Femur (tissue), 1 donor: ENCODE measurements around the gene SPDYC.
"Not testable (repeated sequence)": the region's sequence is repeated elsewhere in the genome, so short reads cannot be mapped to it uniquely, and the experiment has no call there.

Source experiments
- DNase-seq: peaks from one replicate; pipeline ENCODE4 v3.0.0-alpha.2; 2017

Gene SPDYC

GRCh38 chr11:65134240-65134951, 35.6 kb upstream of the SPDYC start, which contains the start of gene SYVN1:
Gene SYVN1, minus strand, starts transcription at chr11:65134519. Its CDS starts 918 bp downstream, at chr11:65133601.
- peak; percentile 95 for DNase-seq

DNA sequence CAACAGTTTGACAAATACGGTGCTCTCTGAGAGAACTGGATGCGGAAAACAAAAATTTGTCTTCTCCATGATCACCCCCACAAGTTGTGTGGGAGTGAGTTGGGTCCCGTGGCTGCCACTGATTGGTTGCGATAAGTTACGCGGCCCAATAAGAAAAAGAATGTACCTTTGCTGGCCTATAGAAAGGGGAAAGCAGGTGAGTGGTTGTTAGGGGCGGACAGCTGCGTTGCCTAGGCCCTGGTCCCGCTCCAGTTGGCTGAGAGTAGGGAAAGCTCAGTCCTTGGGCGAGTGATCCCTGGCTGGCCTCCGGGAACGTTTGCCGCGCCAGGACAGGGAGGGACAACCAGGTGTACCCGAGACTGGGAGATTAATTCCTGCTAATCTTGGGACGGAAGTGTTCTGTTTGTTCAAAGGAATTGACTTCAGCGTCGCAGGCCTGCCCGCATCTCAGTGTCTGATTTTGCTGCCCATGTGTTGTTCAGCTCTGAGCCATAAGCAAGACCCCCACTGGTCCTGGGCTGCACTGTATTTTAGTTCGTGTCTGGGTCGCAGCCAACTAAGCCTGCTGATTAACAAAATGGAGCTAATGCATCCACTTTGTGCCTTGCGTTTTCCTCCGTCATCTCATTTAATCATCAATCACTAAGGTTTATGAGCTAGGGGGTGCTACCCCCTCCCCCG, 34.9 kb upstream of the SPDYC start:
- DNase-seq, result peak; percentile 95

GRCh38 chr11:65135633-65136145, 34.3 kb upstream of the SPDYC start:
- DNase-seq, result no peak

DNA sequence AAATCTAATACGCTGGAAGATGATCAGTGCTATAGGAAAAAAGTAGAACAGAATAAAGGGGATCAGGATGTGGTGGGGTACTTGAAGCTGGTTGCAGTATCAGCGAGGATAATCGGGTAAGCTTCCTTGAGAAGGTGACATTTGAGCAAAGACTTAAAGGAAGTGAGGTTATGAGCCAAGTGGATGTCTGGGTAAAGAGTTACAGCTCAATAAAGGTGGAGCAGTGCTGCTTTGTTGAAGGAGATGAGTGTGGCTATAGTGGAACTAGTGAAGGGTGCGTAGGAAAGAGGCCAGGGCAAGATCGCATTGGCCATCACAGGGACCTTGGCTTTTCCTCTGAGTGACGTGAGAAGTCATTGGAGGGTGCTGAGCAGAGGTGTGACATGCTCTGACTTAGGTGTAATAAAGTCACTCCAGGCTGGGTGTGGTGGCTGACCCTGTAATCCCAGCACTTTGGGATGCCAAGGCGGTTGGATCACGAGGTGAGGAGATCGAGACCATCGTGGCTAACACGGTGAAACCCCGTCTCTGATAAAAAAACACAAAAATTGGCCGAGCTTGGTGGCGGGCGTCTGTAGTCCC, 33.4 kb upstream of the SPDYC start:
- DNase-seq, result no peak

GRCh38 chr11:65141896-65142494, 28.0 kb upstream of the SPDYC start:
- no peak for DNase-seq

- no peak for DNase-seq
Measured at GRCh38 chr11:65147352-65148075, 22.5 kb upstream of the SPDYC start.

GRCh38 chr11:65148657-65149056, 21.4 kb upstream of the SPDYC start:
- no peak for DNase-seq

DNA sequence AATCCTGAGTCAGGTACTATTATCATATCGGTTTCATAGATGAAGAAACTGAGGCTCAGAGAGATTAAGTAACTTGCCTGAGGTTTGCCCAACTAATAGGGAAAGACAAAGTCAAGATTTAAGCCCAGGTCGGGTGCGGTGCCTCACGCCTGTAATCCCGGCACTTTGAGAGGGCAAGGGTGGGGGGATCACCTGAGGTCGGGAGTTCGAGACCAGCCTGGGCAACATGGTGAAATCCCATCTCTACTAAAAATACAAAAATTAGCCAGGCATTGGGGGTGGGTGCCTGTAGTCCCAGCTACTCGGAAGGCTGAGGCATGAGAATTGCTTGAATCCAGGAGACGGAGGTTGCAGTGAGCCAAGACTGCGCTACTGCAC, 19.9 kb upstream of the SPDYC start:
- DNase-seq, result not testable (repeated sequence)

DNA sequence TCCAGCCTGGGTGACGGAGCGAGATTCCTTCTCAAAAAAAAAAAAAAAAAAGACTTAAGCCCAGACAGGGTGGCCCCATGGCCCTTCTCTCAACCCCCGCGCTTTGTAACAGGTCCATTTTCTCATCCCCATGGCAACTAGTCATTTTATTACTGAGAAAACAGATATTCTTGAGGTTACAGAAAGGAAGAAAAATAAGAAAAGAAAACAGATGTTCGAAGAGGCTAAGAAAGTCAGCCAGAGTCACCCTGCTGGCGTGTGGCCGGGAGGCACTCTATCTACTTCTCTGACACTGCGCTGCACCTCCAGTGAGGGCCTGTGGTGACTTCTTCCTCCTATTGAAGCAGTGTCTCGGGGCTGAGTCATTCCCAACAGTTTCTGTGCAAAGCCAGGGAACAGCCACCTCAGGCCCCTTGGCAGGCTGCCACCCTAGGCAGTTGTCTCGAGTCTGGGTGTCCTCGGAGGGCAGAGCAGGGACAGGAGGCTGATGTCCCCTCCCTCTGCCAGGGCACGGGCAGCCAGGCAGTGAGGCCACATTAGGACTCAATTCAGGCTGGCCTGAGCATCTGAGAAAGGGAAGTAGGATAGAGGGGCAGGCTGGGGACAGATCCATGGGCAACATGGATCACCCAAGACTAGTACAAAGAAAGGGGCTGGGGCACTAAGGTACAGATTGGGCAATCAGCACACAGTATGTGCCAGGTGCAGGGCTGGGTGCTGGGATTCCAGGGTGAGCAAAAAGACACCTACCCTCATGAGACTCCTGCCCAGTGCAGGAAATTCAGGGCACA, 19.3 kb upstream of the SPDYC start:
- DNase-seq, result peak; percentile 83

- DNase-seq, result no peak
Measured at GRCh38 chr11:65151331-65151899, 18.6 kb upstream of the SPDYC start.

DNA sequence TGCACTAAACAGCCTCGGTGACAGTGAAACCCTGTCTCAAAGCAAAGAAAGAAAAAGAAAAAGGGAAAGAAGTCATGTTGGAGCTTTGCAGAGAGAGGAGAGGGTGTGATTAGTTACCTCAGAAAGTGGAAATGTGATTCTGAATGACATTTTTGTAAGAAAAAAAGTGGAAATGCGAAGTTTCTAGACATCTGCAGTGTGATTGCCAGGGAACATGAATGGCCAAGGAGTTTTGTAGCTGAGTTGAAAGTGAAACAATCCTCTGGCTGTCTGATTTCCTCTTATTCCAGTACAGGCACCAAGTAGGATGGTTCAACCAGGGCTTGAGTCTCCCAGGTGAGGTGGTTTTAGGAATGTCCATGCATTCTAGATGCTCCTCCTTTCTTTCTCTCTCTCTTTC, 17.9 kb upstream of the SPDYC start:
- no peak for DNase-seq

- DNase-seq, result no peak
Measured at GRCh38 chr11:65156256-65156655, 13.8 kb upstream of the SPDYC start.

- DNase-seq, result no peak
Measured at GRCh38 chr11:65156926-65157325, 13.1 kb upstream of the SPDYC start.

GRCh38 chr11:65157336-65157735, 12.7 kb upstream of the SPDYC start:
- DNase-seq, result no peak

DNA sequence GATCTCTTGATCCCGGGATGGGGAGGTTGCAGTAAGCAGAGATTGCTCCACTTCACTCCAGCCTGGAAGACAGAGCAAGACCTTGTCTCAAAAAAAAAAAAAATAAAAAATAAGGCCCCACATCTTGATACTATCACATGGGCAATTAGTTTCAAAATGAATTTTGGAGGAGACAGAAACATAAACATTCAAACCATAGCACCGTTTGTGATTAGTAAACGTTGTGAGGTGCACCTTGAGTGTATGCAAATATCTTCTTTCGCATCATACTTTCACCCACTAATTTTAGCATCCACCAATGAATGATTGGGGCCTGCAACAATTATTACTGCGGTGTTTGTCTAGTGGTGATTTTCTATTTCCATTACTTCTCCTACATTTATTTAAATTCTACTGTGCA, 11.0 kb upstream of the SPDYC start:
- no peak for DNase-seq

DNA sequence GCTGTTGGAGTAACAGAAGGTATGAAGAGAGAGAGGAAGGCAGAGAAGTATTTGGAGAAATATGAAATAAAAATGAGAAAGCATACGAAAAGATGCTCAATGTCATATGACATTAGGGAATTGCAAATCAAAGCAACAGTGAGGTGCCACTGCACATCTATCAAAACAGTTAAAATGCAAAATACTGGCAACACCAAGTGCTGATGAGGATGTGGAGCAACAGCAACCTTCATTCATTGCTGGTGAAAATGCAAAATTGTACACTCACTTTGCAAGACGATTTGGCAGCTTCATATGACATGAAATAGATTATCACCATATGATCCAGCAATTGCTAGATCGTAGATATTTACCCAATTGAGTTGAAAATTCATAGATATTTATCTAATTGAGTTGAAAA, 9.4 kb upstream of the SPDYC start:
- DNase-seq, result no peak

DNA sequence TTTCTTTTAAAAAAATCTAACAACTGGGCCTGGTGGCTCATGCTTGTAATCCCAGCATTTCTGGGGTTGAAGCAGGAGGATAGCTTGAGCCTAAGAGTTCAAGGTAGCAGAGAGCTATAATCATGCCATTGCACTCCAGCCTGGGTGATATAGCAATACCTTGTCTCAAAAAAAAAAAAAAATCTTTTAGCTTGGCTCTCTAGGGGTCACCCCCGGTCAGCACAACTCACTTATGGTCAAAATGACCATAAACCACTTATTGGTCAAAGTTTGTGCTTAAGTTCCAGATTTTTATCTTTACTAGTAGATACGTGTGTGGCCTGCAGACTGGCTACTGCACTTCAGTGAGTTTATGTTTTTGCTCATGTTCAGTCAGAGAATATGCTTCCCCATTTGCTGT, 6.3 kb upstream of the SPDYC start:
- DNase-seq, result no peak

DNA sequence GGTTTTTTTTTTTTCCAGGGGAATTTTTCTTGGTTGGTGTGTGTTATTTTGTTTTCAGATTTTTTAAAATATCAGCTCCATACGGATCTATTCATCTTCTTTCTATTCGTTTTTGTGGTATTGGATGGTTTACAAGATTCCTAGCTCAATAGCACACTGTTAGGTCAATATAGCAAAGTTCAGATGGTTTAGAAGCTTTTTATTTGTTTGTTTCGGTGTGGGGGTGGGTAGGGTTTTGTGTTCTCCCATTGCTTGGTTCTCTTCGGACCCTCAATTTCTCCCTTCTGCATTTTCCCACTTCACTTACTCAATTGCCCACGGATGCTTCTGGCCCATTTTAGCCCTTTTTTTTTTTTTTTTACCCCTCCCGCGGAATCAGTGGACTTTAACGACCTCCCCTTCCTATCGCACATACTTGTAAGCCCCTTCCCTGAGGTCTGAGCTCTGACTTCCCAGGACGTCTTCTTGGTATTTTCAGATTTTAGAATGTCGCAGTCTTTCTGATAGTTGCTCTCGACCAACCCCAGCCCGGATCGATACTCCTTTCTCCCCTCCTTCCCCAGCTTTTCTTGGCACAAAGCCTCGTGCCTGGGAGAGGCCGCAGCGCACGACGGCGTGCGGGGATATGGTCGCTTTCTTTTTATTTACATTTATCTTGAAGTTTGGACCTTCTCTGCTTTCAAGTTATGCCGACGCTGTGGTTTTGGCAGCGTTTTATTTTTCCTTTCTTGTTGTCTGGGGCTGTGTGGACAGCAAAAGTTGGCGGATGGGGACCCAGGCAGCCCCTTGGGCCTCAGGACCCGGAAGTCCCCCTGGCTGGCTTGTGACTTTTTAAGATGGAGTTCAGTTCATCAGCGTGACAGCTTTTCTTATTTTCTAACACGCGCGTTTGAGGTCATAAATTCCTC, 4.4 kb upstream of the SPDYC start:
- DNase-seq, result peak; percentile 39

DNA sequence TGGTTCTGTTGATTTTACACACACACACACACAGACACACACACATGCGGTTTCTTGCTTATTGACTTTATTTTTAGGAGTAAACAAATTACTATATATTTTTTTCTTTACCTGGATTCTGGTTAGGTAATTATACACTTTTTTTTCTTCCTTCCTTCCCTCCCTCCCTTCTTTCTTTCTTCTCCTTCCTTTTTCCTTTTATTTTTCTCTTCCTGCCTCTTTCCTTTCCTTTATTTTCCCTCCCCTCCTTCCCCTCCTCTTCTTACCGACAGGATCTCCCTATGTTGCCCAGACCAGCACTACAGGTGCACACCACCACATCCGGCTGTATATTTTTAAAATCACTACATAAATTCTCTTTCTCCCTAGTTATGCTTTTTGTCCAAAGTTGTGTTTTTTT, 3.1 kb upstream of the SPDYC start:
- DNase-seq, result no peak

GRCh38 chr11:65167656-65168055, 2.4 kb upstream of the SPDYC start:
- DNase-seq, result no peak
